EL (cell line): Measurements from ENCODE around the gene MACF1.

Experiments used
- DNase-seq: peaks from one replicate; pipeline ENCODE4 v3.0.0-alpha.2; 2016

MACF1 gene

GRCh38 chr1:39310015-39310414 lies 105.5 kb downstream of the MACF1 start:
- DNase-seq, result no peak

- DNase-seq, result no peak
Measured at GRCh38 chr1:39310691-39311090, 106.2 kb downstream of the MACF1 start.

GRCh38 chr1:39317111-39317510 lies 112.6 kb downstream of the MACF1 start:
- no peak for DNase-seq

DNA sequence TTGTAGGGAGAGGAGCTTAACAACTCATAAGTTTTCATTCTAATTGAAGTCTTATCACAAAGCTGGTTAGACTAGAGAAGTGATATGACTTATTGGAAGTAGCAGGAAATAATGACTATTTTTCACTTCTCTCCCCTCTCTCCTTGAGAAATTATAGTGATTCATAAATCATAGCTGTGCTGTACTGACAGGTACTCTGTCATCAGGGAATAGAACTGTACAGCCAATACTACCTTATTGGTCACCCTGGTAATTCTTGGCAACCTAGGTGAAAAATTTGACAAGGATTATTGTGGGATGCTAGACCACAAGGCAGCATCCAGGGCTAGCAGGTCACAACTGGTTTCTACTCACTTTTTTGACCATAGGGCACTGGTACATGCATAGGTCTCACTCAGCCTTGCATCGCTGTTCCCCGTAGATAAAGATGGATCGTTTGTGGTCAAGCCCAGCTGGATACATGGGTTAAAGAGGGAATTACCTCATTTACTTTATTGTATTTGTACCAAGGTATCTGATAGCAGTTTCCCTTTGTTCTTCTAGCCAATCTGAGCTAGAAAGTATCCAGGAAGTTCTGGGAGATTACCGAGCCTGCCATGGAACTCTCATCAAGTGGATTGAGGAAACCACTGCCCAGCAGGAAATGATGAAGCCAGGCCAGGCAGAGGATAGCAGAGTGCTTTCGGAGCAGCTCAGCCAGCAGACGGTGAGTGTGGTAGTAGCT lies 113.6 kb downstream of the MACF1 start:
- DNase-seq, result no peak

GRCh38 chr1:39321979-39322378 lies 117.5 kb downstream of the MACF1 start:
- no peak for DNase-seq

DNA sequence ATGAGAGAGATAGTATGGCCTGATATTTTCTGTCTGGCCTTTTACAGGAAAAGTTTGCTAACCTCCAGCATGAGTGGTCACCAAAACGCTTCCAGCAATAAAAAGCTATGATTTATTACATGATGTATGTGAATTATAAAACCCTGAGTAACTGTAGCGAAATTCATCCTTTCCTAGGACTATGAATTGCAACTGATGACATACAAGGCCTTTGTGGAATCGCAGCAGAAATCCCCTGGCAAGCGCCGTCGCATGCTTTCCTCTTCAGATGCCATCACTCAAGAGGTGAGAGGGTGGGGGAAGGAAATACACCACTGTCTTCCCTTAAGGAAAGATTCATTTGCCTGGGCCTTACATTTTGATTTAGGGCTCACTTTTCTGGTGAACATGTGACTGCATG lies 117.9 kb downstream of the MACF1 start:
- DNase-seq, result no peak

- no peak for DNase-seq
Measured at GRCh38 chr1:39324888-39325287, 120.4 kb downstream of the MACF1 start.

- DNase-seq, result no peak
Measured at GRCh38 chr1:39326836-39327235, 122.3 kb downstream of the MACF1 start.

GRCh38 chr1:39328095-39328494 lies 123.6 kb downstream of the MACF1 start:
- DNase-seq, result no peak

- no peak for DNase-seq
Measured at GRCh38 chr1:39328586-39329121, 124.2 kb downstream of the MACF1 start.

DNA sequence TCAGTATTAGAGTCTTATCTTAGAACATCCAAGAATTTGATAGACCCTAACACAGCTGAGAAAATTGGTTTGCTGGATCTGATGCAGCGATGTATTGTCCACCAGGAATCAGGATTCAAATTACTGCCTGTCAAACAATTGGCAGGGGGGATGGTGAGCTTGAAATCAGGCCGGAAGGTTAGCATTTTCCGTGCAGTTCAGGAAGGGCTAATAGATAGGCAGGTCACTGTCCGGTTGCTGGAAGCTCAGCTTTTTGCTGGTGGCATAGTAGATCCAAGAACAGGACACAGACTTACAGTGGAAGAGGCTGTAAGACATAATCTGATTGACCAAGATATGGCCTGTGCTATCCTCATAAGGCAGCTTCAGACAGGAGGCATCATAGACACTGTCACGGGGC lies 127.2 kb downstream of the MACF1 start:
- no peak for DNase-seq

GRCh38 chr1:39332291-39332690 lies 127.8 kb downstream of the MACF1 start:
- DNase-seq, result no peak

DNA sequence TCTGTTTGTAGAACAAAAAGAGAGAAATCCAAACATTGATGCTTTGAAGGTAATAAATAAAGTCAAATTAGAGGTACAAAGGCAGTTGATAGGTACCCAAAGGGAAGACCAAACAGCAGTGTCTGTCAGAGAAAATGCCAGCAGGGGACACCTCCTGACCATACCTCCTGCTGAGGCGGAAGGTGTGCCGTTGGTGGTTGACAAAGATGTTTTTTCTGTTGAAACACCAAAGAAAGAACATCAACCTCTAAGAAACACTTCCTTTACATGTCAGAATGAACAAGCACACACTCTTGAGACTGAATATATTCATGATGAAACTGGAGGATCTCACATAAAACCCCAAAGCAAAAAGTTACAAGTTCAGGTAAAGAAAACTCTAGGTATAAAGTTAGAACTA lies 128.3 kb downstream of the MACF1 start:
- DNase-seq, result no peak

DNA sequence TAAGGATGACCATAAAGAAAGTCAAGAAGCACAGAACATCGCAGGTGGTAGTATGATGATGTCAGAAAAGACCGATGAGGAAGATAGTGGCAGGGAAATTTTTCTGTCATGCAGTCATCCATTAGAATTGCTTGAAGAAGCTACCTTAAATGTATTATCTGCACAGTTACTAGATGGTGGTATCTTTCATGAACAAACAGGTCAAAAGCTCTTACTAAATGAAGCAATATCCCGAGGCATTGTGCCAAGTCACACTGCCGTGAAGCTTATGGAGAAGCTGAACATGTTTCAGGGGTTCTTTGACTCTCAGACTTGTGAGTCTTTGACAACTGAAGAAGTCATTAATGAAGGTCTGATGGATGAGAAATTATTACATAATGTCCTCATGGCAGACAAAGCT lies 128.8 kb downstream of the MACF1 start:
- no peak for DNase-seq

DNA sequence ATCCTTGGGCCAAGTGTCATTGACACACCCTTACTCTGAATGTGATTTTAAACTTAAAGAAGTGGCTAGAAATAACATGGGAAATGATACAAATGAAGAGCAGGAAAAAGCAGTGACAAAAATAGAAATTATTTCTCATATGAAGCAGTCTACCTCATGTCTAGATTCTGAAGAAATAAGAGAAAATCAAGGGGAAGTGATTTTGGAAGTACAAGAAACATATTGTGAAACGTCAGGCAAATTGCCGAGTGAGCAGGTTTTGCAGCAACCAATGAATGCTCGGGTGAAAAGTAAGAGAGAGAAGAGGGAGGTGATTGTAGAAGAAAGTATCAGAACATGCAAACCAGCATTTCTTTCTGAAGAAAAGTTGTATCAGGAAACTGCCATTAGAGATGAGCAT lies 130.7 kb downstream of the MACF1 start:
- no peak for DNase-seq

DNA sequence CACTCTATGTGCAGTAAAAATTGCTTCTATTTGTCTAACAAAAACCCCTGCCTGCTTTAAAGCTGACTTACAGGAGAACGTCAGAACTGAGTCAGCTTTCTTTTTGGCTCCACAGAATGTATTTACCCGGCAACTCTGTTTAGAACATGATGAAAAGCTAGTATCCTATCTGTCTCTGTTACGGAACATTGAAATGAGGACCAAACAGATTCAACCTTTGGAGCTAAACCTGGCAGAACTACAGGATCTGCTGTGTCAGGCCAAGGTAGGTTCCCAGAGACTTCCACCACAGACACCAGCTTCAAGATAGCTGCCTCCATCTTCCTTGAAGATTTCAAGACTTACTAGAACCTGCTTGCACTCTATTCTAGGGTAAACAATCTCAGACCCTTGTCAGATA lies 132.6 kb downstream of the MACF1 start:
- DNase-seq, result no peak

DNA sequence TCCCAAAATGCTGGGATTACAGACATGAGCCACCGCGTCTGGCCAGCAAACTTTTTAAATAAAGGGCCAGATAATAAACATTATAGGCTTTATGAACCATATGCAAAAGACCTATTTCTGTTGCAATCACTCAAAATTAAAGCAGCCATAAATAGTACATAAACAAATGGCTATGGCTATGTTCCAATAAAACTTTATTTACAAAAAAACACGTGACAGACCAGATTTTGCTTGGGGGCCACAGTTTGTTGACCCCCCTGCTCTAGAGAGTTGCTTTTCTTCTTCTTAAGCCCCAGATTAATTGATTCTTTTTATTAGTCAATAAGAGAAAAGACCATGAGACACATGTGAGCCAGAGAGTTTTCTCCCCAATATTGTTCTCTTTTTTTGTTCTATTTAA lies 138.3 kb downstream of the MACF1 start:
- no peak for DNase-seq

DNA sequence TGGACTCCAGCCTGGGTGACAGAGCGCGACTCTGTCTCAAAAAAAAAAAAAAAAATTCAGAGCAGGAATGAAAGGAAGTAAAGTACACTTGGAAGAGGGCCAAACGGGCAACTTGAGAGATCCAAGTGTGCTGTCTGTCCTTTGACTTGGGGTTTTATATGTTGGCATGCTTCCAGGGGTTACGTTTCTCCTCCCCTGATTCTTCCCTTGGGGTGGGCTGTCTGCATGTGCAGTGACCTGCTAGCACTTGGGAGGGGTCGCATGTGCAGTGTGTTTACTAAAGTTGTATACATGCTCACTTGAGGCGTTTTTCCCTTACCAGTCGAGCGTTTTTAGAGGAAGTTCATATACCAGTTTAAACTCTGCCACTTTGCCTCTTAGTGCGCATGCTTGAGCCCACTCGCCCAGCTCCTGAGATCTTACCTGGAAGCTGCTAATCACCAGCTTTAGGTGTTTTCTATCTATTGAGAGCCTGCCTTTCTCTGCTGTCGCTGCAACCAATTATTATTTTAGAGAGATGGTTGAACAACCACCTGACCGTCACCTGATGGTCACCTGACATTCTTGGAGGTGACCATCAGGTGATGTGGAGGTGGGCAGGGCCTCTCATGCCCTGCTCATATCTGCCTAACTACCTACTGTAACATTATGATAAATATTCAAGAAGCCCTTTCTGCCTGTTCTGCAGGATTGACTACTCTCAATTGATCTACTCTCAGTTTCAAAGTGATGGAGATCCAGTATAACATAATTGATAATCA lies 140.1 kb downstream of the MACF1 start:
- no peak for DNase-seq

DNA sequence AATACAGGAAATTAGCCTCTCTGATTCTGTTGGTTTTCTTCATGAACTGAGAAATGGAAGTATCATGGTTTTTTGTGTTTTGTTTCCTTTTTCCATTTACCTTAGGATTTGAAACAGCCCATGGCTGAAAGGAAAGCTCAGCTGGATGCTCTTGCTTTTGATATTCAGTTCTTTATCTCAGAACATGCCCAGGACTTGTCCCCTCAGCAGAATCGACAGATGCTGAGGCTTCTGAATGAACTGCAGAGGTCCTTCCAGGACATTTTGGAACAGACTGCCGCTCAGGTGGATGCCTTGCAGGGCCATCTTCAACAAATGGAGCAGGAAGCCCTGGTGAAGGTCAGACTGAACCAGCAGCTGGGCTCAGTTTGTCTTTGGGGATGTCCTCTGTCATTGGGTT lies 142.4 kb downstream of the MACF1 start:
- no peak for DNase-seq

GRCh38 chr1:39348278-39348677 lies 143.8 kb downstream of the MACF1 start:
- DNase-seq, result no peak

DNA sequence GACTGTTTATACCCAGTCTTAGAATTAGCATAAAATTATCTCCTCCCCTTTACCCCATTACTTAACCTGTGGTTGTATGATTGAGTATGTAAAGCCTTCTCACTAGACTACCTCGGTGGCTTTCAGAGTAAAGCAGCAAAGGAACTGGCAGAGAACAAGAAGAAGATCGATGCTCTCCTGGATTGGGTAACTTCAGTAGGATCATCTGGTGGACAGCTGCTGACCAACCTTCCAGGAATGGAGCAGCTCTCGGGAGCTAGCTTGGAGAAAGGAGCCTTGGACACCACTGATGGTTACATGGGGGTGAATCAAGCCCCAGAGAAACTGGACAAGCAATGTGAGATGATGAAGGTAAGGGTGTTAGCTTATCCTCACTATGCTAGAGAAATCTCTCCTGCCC lies 148.4 kb downstream of the MACF1 start:
- no peak for DNase-seq

DNA sequence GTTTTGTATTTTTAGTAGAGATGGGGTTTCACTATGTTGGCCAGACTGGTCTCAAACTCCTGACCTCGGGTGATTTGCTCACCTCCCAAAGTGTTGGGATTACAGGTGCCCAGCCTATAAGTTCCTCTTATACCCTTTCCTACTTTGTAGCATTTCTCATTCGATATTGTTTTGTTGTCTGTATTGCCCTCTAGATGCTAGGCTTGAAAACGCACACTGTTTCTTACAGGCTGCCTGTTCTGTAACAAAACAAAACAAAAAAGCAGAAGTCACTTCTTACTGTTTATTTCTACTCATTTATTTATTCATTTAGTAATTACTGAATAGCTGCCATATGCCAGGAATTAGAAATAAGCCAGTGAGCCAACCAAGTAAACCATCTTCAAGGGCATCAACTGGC lies 150.1 kb downstream of the MACF1 start:
- DNase-seq, result no peak

DNA sequence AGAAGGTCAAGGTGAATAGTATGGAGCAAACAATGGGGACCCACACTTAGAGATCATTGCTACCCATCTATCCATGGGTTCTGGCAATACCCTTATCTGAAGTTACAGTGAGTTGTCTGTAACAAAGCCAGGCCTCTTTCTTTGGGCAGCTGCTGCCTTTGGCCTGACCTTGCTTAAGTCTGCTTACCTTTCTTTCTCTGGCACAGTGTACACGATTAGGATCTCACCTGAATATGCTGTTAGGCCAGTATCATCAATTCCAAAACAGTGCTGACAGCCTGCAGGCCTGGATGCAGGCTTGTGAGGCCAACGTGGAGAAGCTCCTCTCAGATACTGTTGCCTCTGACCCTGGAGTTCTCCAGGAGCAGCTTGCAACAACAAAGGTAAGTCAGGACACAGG lies 154.0 kb downstream of the MACF1 start:
- DNase-seq, result no peak

DNA sequence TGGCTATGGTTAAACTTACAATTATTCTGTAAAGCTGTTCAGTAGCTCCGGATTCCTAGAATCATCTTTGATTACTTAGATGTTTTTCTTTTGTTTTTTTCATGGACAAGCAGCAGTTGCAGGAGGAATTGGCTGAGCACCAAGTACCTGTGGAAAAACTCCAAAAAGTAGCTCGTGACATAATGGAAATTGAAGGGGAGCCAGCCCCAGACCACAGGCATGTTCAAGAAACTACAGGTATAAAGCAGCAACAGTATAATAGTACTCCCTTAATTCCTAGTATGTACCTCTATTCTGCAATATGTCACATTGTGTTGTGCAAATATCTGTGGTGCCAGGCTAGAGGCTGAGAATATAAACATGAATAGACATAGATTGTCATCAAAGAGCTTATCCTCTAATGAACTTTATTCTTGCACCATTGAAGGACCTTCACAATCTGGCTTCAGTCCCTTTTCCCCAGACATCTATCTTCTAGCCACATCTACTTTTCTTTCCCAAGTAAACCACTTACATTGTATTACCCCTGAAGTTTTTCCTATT lies 154.6 kb downstream of the MACF1 start:
- DNase-seq, result no peak
